IPS-20b (cell line): ENCODE data around the gene ZNF292.

ENCODE experiments used
- H3K27ac ChIP-seq: one replicate; pipeline ENCODE4 v1.5.1; 2013; ENCODE audit warnings: low read length
- H3K27me3 ChIP-seq: 2 replicates; pipeline ENCODE4 v1.6.1; 2013; ENCODE audit warnings: mild to moderate bottlenecking, low read length, inconsistent platforms; ENCODE audit not compliant: insufficient read depth
- H3K36me3 ChIP-seq: 2 replicates; pipeline ENCODE4 v1.6.1; 2013; ENCODE audit warnings: low read depth, mild to moderate bottlenecking, inconsistent platforms, low read length, moderate library complexity; ENCODE audit not compliant: insufficient read depth
- H3K4me1 ChIP-seq: 2 replicates; pipeline ENCODE4 v1.6.1; 2013; ENCODE audit warnings: mild to moderate bottlenecking, control low read depth, inconsistent platforms, low read length, moderate library complexity; ENCODE audit not compliant: insufficient read depth
- H3K4me3 ChIP-seq: 2 replicates; pipeline ENCODE4 v1.5.1; 2013; ENCODE audit warnings: mild to moderate bottlenecking, low read length, inconsistent platforms
- H3K9ac ChIP-seq: 2 replicates; pipeline ENCODE4 v1.6.1; 2013; ENCODE audit warnings: low read depth, mild to moderate bottlenecking, inconsistent platforms, low read length, moderate library complexity
- H3K9me3 ChIP-seq: 2 replicates; pipeline ENCODE4 v1.6.1; 2013; ENCODE audit warnings: mild to moderate bottlenecking, low read depth, low read length, inconsistent platforms; ENCODE audit not compliant: insufficient read depth

Gene ZNF292

DNA sequence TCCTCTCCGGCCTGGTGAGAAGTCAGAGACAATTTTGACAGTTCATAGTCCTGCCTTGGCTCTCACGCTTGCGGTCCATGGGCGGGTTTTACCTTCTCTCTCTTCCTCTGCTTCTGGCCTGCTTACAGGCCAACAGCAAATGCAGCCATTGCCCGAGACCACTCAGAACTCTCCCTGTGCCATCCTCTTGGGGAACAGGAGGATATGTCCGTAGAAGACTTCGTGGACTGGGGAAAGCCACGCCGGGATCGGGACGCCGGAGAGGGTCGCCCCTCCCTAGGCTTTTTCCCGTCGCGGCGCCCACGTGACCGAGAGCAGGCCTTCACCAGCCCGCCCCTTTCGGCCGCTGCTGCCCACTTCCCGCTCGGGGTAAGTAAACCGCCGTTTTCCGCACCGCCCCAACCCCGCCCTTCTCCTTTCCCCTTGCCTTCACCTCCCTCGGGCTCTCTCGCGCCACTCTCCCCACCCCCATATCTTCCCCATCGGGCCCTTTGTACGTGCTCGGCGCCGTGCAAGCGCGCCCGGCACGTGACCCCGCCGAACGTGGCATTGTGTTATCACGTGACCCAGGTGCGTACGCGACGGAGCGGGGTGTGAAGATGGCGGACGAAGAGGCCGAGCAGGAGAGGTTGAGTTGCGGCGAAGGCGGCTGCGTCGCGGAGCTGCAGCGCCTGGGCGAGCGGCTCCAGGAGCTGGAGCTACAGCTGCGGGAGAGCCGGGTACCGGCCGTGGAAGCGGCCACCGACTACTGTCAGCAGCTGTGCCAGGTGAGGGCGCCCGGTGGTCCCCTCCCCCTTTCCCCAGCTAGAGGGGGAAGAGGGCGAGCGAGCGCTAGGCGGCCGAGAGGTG is at the start of gene ZNF292:
Gene ZNF292 (plus strand): TSS at position 573 of the 849 bp plus-strand sequence. CDS start 27 bp downstream, at position 600.
- Histone ChIP-seq H3K27ac (peak within 1 kb of the TSS; percentile 87), H3K4me3 (peak within 1 kb of the TSS; percentile 98), H3K4me1 (peaks cover 13% of the 10 kb centered on the region; the same call in 1 of the 2 replicates), H3K9ac (peak within 1 kb of the TSS; percentile 96), H3K27me3 (peaks cover 19% of the 10 kb centered on the region), H3K9me3 (no peaks in the 10 kb centered on the region), H3K36me3 (peaks cover 7% of the 10 kb centered on the region; the same call in 1 of the 2 replicates)

DNA sequence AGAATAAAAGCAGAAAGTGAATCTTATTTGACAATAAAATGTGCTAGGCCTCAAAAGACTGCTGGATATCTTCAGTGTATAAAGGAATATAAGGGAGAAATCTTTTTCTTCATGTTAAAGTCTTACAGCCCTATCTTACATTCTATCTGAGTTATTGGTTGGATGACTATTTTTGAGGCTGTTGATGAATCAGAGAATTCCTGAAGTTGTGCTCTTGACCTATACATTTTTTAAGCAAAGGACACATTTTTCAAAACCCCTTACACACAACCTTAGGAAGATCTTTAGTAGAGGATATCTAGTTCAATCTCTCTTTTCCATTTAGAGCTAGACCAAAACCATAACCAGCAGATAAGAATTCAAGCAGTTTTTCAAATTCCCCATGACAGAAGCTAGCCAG is 49.5 kb upstream of the ZNF292 start:
- Histone ChIP-seq H3K27ac (no peak overlapping the region), H3K9me3 (no peaks in the 10 kb centered on the region), H3K27me3 (no peaks in the 10 kb centered on the region), H3K4me3 (no peak overlapping the region), H3K36me3 (no peaks in the 10 kb centered on the region), H3K9ac (no peak overlapping the region), H3K4me1 (no peaks in the 10 kb centered on the region)

DNA sequence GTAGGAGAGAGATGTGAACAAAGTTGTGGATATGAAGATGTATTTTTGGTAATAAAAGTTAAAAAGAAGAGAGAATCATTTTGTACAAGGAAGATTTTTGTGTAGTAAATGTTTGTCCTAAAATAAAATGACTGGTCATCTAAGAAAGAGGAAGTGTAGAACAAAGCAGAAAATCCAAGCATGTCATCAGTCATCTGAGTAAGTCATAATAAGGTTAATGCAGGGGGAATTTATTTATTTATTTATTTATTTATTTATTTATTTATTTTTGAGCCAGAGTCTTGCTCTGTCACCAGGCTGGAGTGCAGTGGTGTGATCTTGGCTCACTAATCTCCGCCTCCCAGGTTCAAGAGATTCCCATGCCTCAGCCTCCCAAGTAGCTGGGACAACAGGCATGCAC is 44.7 kb upstream of the ZNF292 start:
- no peak overlapping the region for H3K4me3 ChIP-seq
- no peaks in the 10 kb centered on the region for H3K27me3 ChIP-seq
- H3K36me3 ChIP-seq, result no peaks in the 10 kb centered on the region
- H3K4me1 ChIP-seq, result peaks cover 9% of the 10 kb centered on the region
- H3K9ac ChIP-seq, result no peak overlapping the region
- H3K27ac ChIP-seq, result no peak overlapping the region
- H3K9me3 ChIP-seq, result no peaks in the 10 kb centered on the region

DNA sequence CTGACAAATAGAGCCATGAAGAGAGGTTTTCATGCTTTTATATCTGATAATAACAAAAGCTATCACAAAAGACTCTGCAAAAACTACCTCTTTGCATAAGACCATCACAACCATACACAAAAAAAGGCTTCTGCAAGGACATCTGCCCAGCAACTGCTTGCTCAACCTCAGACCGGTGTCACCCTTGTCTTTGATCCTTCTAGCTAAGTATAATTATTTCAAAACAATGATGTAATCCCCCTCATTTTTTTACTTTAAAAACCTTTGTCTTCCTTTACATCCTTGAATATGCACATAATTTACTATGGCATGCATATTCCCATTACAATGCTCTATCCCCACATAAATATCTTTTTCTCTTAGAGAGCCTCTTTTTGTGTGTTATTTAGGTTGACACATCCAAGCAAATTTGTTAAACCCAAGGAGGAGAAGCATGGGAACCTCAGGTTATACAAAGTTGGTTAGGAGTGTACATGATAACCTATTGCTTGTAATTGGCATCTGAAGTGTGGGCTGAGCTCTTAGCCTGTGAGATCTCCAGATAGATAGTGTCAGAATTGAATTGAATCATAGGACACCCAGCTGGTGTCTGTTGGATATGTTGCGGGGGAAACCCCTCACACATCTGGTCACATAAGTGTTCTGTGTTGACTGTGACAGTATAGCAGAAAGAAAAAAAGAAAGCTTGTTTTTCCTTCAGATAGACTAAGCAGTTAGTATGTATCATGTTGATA is 39.8 kb upstream of the ZNF292 start:
- no peaks in the 10 kb centered on the region for H3K36me3 ChIP-seq

DNA sequence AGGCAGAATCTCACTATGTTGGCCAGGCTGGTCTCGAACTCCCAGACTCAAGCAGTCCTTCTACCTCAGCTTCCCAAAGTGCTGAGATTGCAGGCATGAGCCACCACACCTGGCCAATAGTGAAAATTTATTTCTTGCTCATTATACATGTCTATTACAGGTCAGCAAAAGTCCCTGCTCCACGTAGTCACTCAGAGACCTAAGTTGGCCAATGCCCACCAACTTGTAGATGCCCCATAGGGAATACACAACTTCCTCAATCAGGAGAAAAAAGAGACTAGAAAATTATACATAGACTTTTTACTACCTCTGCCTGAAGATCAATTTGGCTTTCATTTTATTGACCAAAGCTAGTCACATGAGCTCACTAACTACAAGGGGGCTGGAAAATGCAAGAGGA is 38.4 kb upstream of the ZNF292 start:
- Histone ChIP-seq H3K27ac (no peak overlapping the region), H3K4me3 (no peak overlapping the region), H3K4me1 (peaks cover 11% of the 10 kb centered on the region)

More for the DNA sequence above, 39.8 kb upstream of the ZNF292 start:
- Histone ChIP-seq H3K27ac (no peak overlapping the region), H3K4me3 (no peak overlapping the region; the same call in 1 of the 2 replicates), H3K9ac (no peak overlapping the region), H3K9me3 (no peaks in the 10 kb centered on the region), H3K27me3 (no peaks in the 10 kb centered on the region), H3K4me1 (peaks cover 11% of the 10 kb centered on the region)

DNA sequence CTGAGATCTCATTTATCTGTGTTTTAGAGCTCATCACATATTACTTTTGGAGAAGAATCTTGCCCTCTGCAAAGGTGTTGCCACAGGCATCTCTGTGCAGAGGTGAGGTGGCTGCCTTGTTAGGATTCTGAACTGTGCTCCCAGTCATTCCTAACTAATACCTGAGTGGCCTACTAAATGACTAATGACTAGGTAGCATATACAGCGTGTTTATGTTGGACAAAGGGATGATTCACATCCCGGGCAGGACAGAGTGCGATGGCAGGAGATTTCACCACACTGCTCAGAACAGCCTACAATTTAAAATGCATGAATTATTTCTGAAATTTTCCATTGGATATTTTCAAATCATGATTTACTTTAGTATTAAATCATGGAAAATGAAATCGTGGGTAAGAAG is 37.3 kb upstream of the ZNF292 start:
- no peak overlapping the region for H3K9ac ChIP-seq
- H3K9me3 ChIP-seq, result no peaks in the 10 kb centered on the region
- H3K4me3 ChIP-seq, result no peak overlapping the region
- H3K27me3 ChIP-seq, result no peaks in the 10 kb centered on the region
- H3K4me1 ChIP-seq, result peaks cover 11% of the 10 kb centered on the region
- no peak overlapping the region for H3K27ac ChIP-seq
- H3K36me3 ChIP-seq, result no peaks in the 10 kb centered on the region

More for the DNA sequence above, 38.4 kb upstream of the ZNF292 start:
- no peaks in the 10 kb centered on the region for H3K27me3 ChIP-seq
- no peaks in the 10 kb centered on the region for H3K36me3 ChIP-seq
- no peak overlapping the region for H3K9ac ChIP-seq
- no peaks in the 10 kb centered on the region for H3K9me3 ChIP-seq

DNA sequence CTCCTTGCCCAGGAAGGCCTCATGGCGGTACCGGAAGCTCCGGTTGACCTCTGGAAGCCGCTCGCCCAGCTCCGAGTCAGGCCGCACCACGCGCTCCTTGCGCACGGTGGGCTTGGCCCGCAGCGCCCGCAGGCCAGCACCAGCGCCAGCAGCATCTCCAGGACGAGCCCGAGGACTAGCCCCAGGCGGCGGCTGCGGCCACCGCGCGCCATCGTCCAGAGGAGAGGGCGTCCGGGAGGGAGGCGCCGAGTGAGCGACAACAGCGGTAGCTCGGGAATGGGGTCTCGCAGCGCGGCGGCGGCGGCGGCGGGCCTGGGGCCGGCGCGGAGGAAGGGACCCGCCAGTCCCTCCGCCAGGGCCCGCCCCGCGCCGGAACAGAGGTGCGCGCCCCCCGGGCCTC is 32.9 kb upstream of the ZNF292 start:
- no peaks in the 10 kb centered on the region for H3K36me3 ChIP-seq

DNA sequence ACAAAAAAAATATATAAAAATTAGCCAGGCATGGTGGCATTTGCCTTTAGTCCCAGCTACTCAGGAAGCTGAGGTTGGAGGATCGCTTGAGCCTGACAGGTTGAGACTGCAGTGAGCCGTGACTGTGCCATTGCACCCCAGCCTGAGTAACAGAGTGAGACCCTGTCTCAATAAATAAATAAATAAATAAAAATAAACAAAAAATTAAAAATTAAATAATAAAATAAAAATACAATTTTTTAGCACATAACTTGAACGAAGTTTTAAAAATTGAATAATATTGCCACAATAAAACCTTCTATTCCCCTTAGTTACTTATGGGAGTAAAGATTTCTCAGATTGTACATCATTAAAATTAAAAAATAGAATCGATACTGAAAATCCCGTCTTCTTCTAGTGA is 31.3 kb upstream of the ZNF292 start:
- Histone ChIP-seq H3K9ac (no peak overlapping the region), H3K27ac (no peak overlapping the region), H3K4me1 (no peaks in the 10 kb centered on the region), H3K36me3 (no peaks in the 10 kb centered on the region), H3K4me3 (no peak overlapping the region), H3K9me3 (no peaks in the 10 kb centered on the region), H3K27me3 (no peaks in the 10 kb centered on the region)

More for the DNA sequence above, 32.9 kb upstream of the ZNF292 start:
- Histone ChIP-seq H3K4me3 (no peak overlapping the region), H3K27me3 (no peaks in the 10 kb centered on the region), H3K9me3 (no peaks in the 10 kb centered on the region), H3K27ac (no peak overlapping the region), H3K9ac (no peak overlapping the region), H3K4me1 (no peaks in the 10 kb centered on the region)

DNA sequence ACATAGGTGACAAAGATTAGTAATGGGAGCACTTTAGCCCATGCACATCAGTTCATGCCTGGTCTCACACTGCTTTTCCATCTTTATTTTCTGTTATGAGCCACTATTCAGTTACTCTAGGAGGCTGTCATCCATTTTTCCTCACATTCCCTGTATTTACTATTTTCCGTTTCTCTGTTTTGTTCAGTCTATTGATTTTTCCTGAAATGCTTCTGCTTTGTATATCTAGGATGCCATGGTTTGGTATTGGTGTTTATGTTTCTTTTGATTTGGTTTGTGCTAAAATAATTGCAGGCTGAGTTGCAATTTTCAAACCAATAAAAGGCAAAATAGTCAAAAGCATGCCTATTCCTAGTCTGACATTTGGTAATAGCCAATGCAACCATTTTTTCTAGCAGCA is 28.9 kb upstream of the ZNF292 start:
- no peaks in the 10 kb centered on the region for H3K4me1 ChIP-seq
- H3K9ac ChIP-seq, result no peak overlapping the region
- no peaks in the 10 kb centered on the region for H3K9me3 ChIP-seq
- no peak overlapping the region for H3K4me3 ChIP-seq
- H3K36me3 ChIP-seq, result no peaks in the 10 kb centered on the region
- H3K27me3 ChIP-seq, result no peaks in the 10 kb centered on the region
- no peak overlapping the region for H3K27ac ChIP-seq

DNA sequence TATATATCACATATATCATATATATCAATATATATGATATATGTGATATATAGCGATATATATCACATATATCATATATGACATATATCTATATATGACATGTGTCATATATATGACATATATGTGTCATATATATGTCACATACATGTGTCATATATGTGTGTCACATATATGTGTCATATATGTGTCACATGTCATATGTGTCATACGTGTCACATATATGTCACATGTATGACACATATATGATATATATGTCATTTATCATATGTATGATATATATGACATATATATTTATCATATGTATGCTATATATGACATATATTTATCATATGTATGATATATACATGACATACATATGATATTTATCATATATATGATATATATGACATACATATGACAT is 27.6 kb upstream of the ZNF292 start:
- H3K9ac ChIP-seq, result no peak overlapping the region
- H3K27me3 ChIP-seq, result no peaks in the 10 kb centered on the region
- no peak overlapping the region for H3K4me3 ChIP-seq
- no peaks in the 10 kb centered on the region for H3K4me1 ChIP-seq
- H3K36me3 ChIP-seq, result no peaks in the 10 kb centered on the region
- no peaks in the 10 kb centered on the region for H3K9me3 ChIP-seq
- H3K27ac ChIP-seq, result no peak overlapping the region

DNA sequence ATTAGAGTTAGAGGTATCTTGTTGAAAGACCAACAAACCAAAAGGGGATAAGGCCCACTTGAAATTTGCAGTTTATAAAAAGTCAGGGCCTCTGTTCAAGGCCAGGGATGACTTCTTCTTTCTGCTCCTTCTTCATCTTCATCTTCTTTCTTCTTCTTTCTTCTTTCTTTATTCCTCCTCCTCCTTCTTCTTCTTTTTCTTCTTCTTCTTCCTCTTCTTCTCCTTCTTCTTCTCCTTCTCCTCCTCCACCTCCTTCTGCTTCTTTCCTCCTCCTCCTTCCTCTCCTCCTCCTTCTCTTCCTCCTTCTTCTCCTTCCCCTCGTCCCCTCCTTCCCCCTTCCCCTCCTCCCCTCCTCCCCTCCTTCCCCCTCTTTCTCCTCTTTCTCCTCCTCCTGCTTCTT is 18.4 kb upstream of the ZNF292 start:
- no peaks in the 10 kb centered on the region for H3K36me3 ChIP-seq
- H3K4me1 ChIP-seq, result no peaks in the 10 kb centered on the region
- H3K4me3 ChIP-seq, result no peak overlapping the region
- H3K27me3 ChIP-seq, result no peaks in the 10 kb centered on the region
- peaks cover 13% of the 10 kb centered on the region for H3K9me3 ChIP-seq
- H3K27ac ChIP-seq, result no peak overlapping the region
- no peak overlapping the region for H3K9ac ChIP-seq

DNA sequence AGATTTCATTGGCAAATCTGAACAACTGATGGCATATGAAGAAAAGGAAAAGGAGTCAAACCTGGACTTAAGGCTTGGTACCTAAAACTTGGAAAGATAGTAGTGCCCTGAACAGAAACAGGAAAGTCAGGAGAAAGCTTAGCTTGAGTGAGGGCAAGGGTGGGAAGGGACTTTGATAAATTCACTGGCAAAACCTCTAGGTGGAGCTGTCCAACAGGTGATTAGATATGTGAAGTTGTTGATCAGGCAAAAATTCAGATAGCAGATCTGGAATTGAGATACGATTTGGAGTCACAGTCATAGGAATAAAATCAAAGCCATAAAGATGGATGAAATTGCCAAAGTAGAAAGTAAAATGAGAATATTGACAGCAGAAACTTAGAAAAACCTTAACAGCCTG is 16.1 kb upstream of the ZNF292 start:
- no peaks in the 10 kb centered on the region for H3K4me1 ChIP-seq
- no peaks in the 10 kb centered on the region for H3K36me3 ChIP-seq
- no peak overlapping the region for H3K27ac ChIP-seq
- H3K4me3 ChIP-seq, result no peak overlapping the region
- peaks cover 13% of the 10 kb centered on the region for H3K9me3 ChIP-seq
- H3K9ac ChIP-seq, result no peak overlapping the region
- H3K27me3 ChIP-seq, result no peaks in the 10 kb centered on the region
